T-helper 9 cell (primary cell): ENCODE results near the gene GNPTAB.
"Not testable (repeated sequence)": the region's sequence is repeated elsewhere in the genome, so short reads cannot be mapped to it uniquely, and the experiment has no call there.

ENCODE experiments used
- DNase-seq: peaks from one replicate; pipeline ENCODE4 v3.0.0-alpha.2; 2020

GNPTAB gene

DNA sequence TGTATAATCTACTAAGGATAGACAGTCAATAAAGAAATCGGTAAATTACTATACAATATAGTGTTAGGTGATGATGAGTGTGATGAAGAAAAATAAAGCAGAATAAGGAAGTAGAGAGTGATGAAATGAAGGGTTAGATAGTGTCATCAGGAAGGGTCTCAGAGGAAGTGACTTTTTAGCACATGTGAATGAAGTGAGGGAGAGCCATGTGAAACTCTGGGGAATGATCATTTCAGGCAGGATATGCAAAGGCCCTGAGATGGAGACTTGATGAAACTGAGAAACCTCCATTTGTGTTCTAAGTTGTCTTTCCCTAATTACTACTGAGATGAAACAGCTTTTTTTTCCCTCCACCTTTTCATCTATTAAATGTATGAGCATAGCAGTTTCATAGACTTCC is 19.4 kb upstream of the GNPTAB start:
- DNase-seq, result no peak

DNA sequence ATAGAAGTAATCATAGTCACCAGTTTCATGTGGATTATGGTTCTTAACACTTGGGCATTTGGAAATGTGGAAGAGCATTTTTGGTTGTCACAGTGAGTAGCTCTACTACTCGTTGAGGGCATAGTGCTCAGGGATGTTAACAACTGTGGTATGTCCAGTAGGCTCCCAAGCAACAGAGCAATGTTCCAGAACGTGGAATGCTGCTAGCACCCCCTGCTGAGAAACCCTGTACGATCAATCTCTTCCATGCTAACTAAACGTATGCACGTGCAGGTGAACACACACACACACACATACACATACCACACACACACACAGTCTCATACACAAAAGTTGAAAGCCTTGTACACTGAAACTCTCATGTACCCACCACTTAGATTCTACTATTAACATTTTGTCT is 16.6 kb upstream of the GNPTAB start:
- no peak for DNase-seq

DNA sequence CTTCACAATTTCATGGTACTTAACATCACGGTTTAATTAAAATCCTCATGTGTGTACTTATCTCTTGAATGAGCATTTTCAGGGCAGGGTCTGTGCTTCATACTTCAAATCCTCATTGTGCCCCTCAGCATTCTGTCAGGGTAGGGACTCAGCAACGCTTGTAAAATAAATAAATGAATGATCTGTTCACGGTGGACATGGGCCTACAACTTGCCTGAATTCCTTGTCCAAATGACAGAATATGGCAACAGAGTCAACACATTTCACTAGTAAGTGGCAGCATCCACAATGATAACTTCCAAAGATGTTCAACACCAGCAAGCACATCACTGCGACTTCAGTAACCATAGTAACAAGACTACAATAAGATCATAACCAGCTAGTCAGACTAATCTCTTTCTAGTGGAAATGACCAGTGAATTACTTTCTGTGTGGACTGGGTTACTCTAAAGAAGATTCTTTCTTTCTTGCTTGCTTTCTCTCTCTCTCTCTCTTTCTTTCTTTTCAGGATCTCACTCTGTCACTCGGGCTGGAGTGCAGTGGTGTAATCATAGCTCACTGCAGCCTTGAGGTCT is 14.5 kb upstream of the GNPTAB start:
- DNase-seq, result no peak

DNA sequence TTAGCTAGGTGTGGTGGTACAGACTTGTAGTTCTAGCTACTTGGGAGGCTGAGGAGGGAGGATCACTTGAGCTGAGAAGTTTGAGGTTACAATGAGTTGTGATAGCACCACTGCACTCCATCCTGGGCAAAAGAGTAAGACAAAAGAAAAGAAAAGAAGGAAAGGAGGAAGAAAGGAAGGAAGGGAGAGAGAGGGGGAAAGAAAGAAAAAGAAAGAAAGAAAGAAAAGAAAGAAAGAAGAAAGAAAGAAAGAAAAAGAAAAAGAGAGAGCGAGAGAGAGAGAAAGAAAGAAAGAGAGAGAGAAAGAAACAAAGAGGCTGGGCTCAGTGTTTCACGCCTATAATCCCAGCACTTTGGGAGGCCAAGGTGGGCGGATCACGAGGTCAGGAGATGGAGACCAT is 10.3 kb upstream of the GNPTAB start:
- no peak for DNase-seq

DNA sequence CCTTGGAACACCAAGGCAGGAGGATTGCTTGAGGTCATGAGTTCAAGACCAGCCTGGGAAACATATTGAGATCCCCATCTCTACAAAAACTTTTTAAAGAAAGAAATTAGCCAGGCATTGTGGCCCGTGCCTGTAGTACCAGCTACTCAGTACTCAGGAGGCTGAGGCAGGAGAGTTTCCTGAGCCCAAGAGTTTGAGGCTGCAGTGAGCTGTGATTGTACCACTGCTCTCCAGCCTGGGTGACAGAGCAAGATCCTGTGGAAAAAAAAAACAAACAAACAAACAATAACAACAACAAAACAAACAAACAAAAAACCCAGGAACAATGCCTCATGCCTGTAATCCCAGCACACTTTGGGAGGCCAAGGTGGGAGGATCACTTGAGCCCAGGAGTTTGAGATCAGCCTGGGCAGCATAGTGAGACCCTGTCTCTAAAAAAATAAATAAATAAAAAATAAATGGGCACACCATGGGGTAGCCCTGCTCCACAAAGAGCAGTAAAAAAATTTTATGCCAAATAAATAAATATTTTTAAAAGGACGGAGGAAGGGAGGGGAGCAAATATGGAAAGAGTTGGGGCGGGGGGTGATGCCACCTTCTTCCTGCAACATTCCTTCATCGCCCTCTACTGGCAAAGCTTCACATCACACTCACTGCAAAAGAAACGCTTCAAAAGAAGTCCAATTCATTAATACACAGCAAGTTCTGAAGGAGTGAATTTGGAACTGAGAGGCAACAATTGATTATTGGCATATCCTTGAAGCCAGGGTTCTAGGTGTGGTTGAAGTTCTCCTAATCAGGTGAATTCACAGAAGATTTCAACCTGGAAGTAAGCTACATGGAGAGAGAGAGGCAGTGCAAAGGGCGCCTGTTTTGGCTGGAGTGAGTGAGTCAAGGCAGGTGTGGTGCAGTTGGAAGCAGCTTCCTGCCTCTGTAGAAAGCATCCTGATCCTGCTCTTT is 8.8 kb upstream of the GNPTAB start:
- DNase-seq, result peak; percentile 60

DNA sequence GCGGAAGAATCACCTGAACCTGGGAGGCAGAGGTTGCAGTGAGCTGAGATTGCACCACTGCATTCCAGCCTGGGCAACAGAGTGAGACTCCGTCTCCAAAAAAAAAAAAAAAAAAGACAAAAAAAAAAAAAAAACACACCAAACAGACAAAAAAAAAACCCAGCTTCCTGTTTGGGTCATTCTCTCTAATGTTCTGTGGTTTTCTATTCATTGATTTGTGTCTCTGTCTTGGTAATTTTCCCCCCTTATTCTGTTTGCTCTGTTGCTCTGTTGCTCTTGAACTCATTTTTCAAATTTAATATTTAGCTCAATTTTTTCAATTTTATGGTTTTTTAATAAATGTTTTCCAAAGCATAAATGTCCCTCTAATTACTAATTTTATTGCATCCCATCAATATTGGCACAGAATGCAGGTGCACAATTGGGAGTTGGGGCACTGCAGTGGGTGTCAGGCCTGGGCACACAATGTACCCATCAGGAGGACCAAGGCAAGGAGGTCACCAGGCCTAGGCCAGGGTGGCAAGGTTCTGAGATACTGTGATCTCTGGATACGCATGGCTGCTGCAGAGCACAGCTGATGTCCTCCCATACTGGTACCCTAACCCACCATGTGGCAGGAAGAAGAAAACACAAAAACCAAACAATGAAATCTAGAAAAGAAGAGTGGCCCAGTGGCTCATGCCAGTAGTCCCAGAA is 8.0 kb upstream of the GNPTAB start:
- DNase-seq, result no peak

DNA sequence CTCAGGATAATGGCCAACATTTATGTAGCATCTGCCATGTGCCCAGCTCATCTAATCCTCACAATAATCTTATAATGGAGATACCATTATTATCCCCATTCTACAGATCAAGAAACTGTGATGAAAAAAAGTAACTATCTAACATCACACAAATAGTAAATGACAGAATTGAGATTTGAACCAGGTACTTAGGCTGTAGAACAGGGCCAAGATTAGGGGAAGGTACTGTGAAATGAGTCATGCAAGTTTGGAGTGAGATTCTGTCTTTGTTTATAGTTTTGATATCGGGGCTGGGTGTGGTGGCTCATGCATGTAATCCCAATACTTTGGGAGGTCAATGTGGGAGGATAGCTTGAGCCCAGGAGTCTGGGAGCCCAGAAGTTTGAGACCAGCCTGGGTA is 1.3 kb upstream of the GNPTAB start:
- no peak for DNase-seq

DNA sequence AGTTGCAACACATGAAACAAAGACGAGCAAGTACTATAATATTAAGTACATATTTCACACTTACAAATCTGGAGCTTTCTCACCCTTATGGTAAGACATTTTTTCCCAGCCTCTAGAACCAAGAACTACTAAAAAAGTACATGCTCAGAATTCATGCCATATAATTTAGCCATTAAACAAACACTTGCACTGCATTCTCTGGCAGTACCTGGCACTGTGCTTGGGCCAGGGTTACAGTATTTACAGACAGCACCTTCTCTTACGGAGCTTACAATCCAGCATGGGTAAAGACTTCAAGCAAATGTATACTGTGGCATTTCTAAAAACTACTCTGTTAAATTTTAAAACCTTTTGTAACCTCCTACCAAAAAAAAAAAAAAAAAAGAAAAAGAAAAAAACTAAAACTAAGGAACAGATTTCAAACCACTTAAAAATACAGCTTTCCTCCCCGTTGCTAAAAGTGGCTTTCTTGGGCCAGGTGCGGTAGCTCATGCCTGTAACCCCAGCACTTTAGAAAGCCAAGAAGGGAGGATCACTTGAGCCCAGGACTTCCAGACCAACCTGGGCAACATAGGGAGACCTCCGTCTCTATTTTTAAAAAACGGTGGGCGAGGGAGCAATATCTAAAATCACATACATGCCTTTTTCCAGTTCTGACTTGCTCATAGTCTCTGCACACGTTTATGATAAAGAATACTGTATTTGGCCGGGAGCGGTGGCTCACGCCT is 956 bp downstream of the GNPTAB start:
- no peak for DNase-seq

DNA sequence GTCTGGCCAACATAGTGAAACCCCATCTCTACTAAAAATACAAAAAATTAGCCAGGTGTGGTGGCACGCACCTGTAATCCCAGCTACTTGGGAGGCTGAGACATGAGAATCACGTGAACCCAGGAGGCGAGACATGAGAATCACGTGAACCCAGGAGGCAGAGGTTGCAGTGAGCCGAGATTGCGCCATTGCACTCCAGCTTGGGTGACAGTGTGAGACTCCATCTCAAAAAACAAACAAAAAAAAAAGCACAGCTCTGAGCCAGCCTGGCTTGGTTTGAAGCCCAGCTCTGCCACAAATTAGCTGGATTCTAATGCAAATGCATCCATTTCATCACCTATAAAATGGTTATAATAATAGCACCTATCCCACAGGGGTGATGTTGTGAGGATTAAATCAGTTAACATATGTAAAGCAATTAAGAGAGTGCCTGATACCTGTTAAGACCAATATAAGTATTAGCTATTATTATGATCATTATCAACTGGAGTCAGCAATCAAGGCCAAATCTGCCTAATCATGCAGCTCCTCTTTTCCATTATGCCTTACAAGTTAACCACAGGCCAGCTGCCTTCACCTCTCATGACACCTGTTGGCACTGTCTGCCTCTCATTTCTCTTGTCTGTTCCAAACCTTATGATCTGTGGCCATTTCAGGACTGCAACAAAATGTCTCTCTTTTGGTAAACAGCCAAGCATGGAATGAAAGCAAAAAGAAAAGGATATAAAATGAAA is 2.1 kb downstream of the GNPTAB start:
- DNase-seq, result no peak

DNA sequence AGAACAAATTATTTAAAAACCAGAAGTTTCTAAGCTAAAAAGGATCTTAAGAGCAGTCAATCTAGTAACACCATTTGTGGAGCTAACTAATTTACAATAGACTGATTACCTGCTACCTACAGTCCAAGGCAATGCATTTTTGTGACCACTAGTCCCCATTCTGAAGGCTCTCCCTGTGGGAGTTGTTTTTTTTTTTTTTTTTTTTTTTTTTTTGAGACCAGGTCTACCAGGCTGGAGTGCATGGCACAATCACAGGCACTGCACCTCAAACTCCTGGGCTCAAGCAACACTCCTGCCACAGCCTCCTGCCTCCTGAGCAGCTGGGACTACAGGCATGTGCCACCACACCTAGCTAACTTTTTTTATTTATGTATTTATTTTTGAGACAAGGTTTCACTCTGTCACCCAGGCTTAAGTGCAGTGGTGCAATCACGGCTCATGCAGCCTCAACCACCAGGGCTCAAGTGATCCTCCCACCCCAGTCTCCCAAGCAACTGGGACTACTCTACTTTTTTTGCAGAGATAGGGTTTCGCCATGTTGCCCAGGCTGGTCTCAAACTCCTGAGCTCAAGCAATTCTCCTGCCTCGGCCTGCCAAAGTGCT is 3.9 kb downstream of the GNPTAB start:
- no peak for DNase-seq

DNA sequence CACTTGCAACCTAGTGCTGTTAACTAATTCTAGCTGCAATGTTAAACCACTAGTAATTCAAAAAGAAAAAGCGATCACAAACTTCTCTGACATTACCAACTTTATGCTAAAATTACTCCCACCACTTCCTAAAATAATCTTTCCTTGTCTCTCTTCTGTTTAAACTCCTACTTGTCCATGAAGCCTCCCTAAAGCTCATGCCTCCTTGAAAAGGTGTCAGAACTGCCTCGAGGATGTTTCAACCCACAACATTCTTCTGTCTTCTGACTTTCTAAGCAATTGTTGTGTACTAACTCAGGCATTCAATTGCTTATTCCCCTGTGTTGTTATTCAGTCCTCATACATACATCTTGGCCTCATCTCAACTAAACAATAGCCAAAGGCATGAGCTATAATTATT is 5.9 kb downstream of the GNPTAB start:
- DNase-seq, result no peak

DNA sequence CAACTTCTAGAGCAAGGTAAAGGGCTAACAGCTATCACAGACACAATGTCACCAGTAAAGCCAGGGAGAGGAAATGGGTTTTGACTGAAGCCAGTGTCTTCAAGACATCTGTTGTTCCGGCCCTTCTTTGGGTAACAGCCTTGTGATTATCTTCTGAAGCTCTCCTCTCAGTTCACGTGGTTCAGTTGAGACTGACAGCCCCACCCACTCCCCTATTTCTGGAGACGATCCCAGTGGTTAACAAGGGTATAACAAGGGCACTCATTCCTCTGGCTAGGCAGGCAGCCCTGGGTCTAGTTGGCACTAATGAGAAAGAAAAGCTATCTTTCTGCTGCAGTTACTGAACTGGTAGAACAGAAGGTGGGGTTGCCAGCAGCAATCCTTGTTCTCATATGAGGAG is 6.9 kb downstream of the GNPTAB start:
- DNase-seq, result peak; percentile 41

DNA sequence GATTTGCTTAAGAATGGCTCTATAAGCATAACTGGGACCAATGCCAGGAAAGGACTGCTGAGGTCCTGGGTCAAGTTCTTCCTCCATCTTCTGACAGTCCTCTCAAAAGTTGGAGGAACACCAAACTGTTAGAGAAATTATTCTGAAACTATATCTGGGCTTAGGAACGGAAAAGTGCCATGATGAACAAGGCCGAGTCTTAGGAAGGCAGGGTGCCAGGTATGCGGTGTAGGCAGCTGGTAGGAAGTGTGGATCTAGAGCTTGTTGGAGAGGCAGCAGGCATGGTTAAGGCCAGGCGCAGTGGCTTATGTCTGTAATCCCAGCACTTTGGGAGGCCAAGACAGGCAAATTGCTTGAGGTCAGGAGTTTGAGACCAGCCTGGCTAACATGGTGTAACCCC is 7.7 kb downstream of the GNPTAB start:
- DNase-seq, result no peak

DNA sequence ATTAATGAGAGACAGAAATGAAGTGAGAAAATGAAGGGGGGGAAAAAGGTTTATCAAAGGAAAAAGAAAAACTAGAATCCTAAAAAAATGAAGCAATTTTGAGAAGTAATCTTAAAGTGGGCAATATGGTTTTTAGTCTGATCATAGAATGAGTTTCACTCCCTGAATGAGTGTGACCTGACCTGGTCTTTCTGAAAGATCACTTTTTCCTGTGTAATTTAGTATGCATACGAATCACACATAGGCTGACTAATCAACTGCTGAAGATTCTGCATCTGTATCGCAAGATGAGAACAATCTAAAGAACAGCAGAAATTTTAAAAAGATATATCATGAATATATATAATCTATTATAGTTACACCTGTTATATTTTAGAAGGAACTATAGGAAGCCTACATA is 11.3 kb downstream of the GNPTAB start:
- no peak for DNase-seq

DNA sequence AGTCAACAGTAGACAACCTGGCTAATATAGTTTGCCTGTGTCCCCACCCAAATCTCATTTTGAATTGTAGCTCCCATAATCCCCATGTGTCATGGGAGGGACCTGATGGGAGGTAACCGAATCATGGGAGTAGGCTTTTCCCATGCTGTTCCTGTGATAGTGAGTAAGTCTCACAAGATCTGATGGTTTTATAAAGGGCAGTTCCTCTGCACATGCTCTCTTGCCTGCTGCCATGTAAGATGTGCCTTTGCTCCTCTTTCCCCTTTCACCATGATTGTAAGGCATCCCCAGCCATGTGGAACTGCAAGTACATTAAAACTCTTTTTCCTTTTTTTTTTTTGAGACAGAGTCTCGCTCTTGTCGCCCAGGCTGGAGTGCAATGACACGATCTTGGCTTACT is 12.1 kb downstream of the GNPTAB start:
- not testable (repeated sequence) for DNase-seq

DNA sequence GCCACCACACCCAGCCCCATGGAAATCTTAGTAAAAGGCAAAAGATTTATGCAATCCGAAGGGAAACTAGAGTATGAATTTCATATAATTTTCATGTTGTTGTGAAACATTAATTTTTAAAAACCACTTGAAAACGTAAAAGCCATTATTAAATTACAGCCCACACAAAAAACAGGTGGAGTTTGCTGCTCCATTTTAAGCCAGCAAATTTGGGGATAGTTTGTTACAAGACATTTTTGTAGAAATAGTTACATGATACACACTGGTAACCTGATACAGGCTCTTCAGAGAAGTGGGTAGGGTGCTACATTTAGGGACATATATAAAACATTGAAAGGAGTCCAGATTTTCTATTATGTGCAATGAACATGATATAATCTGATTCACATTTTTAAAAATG is 17.6 kb downstream of the GNPTAB start:
- no peak for DNase-seq

DNA sequence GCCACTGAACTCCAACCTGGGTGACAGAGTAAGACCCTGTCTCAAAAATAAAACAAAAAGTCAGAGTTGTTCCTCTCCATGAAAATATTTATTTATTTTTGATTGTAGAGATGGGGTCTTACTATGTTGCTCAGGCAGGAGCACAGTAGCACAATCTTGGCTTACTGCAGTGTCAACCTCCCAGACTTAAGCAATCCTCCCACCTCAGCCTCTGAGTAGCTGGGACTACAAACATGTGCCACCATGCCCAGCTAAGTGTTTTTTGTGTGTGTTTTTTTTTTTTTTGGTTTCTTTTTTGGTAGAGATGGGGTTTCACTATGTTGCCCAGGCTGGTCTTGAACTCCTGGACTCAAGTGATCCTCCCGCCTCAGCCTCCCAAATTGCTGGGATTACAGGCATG is 18.0 kb downstream of the GNPTAB start:
- DNase-seq, result not testable (repeated sequence)

DNA sequence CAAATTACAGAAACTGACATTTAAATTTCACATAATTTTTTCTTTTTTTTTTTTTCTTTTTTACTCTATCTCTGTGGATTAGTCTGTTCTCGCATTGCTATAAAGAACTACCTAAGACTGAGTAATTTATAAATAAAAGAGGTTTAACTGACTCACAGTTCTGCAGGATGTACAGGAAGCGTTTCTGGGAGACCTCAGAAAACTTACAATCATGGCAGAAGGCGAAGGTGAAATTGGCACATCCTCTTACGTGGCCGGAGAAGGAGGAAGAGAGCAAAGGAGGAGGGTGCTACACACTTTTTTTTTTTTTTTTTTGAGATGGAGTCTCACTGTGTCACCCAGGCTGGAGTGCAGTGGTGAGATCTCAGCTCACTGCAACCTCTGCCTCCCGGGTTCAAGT is 19.4 kb downstream of the GNPTAB start:
- DNase-seq, result not testable (repeated sequence)

DNA sequence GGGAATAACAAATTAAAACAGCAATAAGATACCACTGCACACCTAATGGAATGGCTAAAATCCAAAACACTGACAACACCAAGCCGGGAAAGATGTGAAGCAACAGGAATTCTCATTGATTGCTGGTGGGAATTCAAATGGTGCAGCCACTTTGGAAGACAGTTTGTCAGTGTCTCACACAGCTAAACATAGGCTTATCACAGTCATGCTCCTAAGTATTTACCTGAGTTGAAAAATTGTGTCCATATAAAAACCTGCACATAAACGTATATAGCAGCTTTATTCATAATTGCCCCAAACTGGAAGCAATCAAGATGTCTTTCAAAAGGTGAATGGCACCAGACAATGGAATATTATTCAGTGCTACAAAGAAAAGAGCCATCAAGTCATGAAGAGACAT is 21.6 kb downstream of the GNPTAB start:
- DNase-seq, result no peak

DNA sequence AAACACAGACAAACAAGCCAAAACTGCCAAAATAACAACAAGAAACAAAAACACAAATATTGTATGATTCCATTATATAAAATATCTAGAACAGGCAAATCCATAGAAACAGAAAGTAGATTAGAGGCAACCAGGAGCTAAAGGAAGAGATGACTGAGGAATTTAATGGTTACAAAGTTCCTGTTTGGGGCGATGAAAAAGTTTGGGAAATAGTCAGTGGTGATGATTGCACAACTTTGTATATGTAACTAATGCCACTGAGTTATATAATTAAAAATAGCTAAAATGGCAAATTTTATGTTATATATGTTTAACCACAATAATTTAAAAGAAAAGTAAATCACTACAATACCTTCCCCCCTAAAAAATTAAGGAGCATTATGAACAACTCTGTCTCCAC is 24.5 kb downstream of the GNPTAB start:
- no peak for DNase-seq

DNA sequence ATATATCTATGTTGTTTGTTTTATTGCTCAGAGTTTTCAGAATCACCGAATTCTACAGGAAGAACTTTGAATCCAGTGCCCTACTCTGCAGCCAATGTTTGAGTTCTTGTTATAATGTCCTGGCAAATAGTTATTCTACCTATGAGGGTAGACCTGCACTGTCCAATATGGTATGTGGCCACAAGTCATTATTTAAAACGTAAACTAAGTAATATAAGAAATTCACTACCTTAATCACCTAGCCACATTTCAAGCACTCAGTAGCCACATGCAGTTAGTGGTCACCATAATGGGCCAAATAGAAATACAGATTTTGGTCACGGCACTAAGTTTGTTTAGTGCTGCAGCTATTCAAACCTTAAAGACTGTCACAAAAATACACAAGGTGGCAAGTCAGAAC is 26.4 kb downstream of the GNPTAB start:
- no peak for DNase-seq

DNA sequence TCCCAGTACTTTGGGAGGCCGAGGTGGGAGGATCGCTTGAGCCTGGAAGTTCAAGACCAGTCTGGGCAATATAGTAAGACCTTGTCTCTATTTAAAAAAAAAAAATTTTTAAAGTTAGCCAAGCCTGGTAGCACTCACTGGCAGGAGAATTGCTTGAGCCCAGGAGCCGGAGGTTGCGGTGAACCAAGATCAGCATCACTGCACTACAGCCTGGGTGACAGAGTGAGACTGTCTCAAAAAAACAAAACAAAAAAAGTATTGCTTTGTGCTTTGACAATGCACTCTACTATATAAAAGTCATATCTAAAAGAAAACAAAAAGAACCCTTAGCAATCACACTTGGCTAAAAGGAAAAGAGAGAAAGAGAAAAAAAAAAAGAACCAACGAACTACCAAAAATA is 26.8 kb downstream of the GNPTAB start:
- no peak for DNase-seq
